GM18907 (cell line): ENCODE results near the gene MME.

Experiments used
- ATAC-seq: cut with Tn5 transposase; IDR thresholded peaks from one replicate; pipeline ENCODE4 v1.9.1; 2021; ENCODE audit warnings: mild to moderate bottlenecking, moderate library complexity; ENCODE audit not compliant: unreplicated experiment

Gene MME

GRCh38 chr3:155135003-155135402 lies 54.9 kb downstream of the MME start:
- ATAC-seq = no peak

GRCh38 chr3:155138677-155139076 lies 58.6 kb downstream of the MME start:
- no peak for ATAC-seq

- ATAC-seq = no peak
Measured at GRCh38 chr3:155147588-155147987, 67.5 kb downstream of the MME start.

- ATAC-seq = no peak
Measured at GRCh38 chr3:155149494-155149893, 69.4 kb downstream of the MME start.

GRCh38 chr3:155153242-155154186 lies 73.4 kb downstream of the MME start:
- ATAC-seq = no peak

GRCh38 chr3:155154255-155154654 lies 74.1 kb downstream of the MME start:
- no peak for ATAC-seq

GRCh38 chr3:155158346-155159037 lies 78.4 kb downstream of the MME start:
- ATAC-seq = no peak

GRCh38 chr3:155159301-155159700 lies 79.2 kb downstream of the MME start:
- no peak for ATAC-seq

- no peak for ATAC-seq
Measured at GRCh38 chr3:155161640-155162292, 81.6 kb downstream of the MME start.

- no peak for ATAC-seq
Measured at GRCh38 chr3:155164306-155164705, 84.2 kb downstream of the MME start.

- ATAC-seq = no peak
Measured at GRCh38 chr3:155166441-155166840, 86.3 kb downstream of the MME start.

GRCh38 chr3:155169197-155169596 lies 89.1 kb downstream of the MME start:
- no peak for ATAC-seq

- no peak for ATAC-seq
Measured at GRCh38 chr3:155173771-155174170, 93.7 kb downstream of the MME start.

GRCh38 chr3:155178810-155179436 lies 98.8 kb downstream of the MME start:
- ATAC-seq = no peak

GRCh38 chr3:155179437-155179827 lies 99.3 kb downstream of the MME start:
- no peak for ATAC-seq

- no peak for ATAC-seq
Measured at GRCh38 chr3:155179966-155180757, 100.0 kb downstream of the MME start.

GRCh38 chr3:155182467-155182866 lies 102.3 kb downstream of the MME start:
- no peak for ATAC-seq

GRCh38 chr3:155184011-155184410 lies 103.9 kb downstream of the MME start:
- no peak for ATAC-seq

- no peak for ATAC-seq
Measured at GRCh38 chr3:155185631-155186071, 105.5 kb downstream of the MME start.

GRCh38 chr3:155188031-155188430 lies 107.9 kb downstream of the MME start:
- ATAC-seq = no peak
